NCI-H82 treated with DMSO at 0.1 percent for 48 hours (cell line): ENCODE results near the gene MZT2A.
"Not testable (repeated sequence)": the region's sequence is repeated elsewhere in the genome, so short reads cannot be mapped to it uniquely, and the experiment has no call there.

Experiments used
- DNase-seq: peaks from one replicate; lab custom pipeline; 2025; ENCODE audit not compliant: unreplicated experiment; lab: John Stamatoyannopoulos, UW

The MZT2A gene

DNA sequence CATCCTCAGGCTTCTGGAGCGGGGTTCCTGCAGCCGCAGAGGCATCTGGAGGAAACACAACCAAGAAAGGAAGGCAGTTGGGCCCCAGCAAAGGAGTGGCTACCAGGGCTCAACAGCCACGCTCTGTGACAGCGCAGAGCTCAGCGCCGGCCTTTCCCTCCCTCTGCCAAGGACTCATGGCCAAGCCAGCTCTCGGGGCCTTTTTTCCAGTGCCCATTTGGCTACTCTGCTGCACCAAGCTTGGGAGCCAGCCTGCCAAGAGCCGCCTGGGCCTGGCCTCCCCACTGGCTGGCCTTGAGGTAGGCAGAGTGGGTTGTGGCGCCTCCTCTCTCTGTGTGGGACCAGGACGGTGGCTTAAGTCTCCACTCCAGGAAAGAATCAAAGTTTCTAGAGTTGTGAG lies 28.3 kb upstream of the MZT2A start:
- no peak for DNase-seq

DNA sequence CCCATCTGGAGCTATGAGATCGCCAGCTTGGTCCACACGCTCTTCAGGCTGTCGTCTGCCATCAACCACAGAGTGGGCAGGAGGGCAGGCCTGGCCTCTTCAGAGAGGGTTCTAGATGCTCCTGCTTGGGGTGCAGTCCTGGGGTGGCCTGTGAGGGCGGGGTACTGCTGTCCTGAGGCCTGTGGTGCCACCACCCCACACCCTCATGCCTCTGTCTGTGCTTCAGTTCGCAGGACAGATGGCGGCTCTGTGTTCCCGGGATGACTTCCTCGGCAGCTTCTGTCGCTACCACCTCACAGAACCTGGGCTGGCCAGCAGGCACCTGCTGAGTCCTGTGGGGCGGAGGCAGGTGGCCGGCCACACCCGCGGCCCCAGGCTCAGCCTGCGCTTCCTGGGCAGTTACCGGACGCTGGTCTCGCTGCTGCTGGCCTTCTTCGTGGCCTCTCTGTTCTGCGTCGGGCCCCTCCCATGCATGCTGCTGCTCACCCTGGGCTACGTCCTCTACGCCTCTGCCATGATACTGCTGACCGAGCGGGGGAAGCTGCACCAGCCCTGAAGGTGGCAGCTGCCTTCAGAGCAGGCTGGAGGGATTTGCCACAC lies 27.8 kb upstream of the MZT2A start:
- DNase-seq = not testable (repeated sequence)

DNA sequence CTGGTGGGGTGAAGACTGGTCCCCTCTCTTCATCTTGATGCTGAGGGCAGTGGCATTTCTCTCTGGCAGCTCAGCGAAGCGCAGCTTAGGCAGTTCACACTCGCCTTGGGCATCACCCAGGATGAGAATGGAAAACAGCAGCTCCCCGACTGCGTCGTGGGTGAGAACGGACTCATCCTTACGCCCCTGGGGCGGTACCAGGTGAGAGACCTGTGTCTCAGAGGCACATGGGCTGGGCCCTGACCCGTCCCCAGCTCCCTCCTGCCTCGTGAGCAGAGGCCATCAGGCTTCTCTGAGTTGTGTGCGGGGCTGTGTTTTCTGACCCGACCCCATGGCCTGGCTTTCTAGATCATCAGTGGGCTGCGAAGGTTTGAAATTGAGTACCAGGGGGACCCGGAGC lies 27.3 kb upstream of the MZT2A start:
- no peak for DNase-seq

DNA sequence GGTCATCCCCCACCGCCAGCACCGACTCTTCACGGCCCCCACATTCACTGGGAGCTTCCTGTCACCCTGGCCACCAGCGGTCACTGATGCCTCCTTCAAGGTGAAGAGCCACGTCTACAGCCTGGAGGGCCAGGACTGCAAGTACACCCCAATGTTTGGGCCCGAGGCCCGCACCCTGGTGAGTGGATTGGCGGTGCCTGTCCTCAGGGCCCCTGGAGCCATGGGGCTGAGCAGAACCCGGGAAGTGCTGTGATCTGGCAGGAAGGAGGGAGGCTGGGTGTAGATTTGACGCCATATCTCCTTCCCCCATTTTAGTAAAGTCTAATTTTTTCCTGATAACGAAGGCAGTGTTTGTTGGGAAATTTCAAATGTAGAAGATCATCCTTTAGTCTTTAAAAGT lies 26.3 kb upstream of the MZT2A start:
- DNase-seq = not testable (repeated sequence)

DNA sequence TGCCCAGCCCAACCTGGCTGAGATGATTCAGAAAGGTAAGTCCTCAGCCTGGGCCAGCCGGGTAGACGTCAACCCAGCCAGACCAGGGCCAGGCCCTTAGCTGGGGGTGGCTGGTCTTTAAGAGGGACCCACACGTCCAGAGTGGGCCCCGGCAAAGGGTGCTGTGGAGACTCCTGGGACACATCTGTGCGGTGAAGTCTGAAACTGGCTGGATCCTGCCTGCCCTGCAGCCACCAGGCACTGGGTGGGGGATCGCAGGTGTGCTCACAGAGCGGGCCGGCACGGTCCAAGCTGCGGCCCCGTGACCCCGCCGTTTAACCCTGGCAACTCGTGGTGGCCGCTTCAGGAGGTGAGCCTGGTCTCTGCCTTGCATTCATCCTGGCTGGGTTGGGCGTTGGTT lies 25.7 kb upstream of the MZT2A start:
- not testable (repeated sequence) for DNase-seq

DNA sequence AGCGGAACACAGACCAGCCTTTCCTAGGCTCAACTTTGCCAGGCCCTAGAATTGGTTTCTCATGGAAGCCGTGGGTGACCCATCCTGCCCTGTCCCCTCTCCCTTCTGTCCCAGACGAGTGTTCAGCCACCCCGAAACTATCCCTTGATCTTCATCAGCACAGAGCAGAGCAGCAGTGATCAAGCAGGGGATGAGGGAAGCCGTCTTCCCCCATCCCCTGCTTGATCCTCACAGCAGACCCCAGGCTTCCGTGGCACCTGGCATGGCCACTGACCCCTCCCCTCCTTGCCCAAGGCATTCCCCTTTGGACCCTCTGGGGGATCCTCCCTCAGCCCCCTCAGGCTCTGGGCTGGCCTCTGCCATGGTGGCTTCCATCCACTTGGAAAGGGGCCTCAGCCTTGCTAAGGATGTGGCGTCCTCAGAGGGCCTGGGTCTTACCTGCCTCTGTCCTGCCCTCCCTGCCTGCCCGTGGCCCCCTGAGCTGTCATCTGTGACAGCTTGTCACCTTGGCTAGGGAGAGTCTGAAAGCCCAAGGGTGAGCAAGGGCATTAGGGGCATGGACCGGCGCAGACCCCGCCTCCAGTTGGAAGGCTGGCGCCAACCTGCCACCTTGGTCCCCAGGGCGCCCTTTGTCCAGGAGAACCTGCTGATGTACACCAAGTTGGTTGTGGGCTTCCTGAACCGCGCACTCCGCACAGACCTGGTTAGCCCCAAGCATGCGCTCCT lies 25.1 kb upstream of the MZT2A start:
- no peak for DNase-seq

DNA sequence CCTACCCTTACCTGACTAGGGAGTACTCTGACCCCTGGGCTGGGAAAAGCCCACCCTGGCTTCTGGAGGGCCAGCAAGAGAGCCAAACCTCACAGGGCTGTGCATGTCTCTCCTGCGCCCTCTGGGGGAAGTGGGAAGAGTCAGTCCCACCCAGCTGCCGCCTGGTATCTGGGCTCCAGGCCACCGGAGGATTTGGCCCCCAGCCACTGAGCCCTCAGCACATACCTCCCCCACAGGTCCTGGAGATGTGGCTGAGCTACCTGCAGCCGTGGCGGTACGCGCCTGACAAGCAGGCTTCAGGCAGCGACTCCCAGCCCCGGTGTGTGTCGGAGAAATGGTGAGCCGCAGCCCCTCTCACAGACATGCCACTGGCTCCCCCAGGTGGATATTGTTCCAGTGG lies 24.4 kb upstream of the MZT2A start:
- not testable (repeated sequence) for DNase-seq

DNA sequence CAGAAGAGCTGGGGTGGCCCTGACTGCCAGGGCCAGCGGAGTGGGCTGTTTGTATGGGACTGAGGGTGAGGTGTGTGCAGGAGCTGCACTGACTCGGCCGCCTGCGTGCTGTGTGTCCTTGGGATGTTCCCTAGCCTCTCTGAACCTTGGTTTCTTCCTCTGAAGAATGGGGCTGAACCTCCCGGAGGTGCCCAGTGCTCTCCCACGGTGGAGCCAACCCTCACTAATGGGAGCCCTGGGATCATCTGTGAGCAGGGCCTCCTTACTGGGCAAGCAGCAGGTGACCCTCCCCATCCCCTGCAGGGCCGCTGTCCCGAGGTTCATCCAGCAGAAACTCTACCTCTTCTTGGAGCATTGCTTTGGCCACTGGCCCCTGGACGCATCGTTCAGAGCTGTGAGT lies 23.8 kb upstream of the MZT2A start:
- DNase-seq = no peak

DNA sequence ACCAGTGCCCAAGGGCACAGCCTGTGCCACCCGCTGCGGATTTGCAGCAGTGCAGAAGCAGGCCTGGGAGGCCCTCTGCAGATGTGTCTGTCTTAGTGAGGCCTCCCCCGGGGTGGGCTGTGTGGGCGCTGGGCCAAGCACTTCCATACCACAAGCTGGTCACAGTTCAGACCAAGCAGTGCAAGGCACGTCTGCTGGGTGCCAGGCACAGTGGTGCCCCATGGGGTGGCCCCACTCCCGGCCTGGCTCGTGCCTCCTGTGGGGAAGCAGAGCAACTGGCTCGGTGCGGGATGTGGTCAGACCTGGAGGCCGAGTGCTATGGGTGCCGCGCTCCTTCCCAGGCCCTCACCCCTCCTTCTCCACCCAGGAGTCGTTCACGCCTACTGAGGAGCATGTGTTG lies 23.0 kb upstream of the MZT2A start:
- not testable (repeated sequence) for DNase-seq

DNA sequence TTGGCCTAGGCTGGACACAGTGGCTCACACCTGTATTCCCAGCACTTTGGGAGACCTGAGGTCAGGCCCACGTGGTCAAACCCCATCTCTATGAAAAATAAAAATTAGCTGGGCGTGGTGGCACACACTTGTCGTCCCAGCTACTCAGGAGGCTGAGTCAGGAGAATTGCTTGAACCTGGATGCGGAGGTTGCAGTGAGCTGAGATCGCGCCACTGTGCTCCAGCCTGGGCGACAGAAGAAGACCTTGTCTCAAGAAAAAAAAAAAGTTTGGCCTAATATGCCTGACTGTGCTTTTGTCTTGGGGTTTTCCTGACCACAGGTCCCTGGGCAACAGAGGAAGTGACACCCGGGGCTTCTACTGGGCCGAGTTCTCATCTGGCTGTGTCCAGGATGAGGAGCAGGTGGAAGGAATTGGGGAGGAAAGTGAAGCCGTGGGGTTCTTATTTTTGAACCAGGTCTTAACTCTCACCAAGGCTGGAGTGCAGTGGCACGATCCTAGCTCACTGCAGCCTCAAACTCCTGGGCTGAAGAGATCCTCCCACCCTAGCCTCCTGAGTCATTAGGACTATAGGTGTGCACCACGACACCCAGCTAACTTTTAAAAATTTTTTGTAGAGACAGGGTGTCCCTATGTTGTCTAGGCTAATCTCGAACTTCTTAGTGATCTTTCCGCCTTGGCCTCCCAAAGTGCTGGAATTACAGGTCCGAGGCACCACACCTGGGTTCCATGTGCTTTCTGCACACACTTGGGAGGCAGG lies 22.4 kb upstream of the MZT2A start:
- not testable (repeated sequence) for DNase-seq

DNA sequence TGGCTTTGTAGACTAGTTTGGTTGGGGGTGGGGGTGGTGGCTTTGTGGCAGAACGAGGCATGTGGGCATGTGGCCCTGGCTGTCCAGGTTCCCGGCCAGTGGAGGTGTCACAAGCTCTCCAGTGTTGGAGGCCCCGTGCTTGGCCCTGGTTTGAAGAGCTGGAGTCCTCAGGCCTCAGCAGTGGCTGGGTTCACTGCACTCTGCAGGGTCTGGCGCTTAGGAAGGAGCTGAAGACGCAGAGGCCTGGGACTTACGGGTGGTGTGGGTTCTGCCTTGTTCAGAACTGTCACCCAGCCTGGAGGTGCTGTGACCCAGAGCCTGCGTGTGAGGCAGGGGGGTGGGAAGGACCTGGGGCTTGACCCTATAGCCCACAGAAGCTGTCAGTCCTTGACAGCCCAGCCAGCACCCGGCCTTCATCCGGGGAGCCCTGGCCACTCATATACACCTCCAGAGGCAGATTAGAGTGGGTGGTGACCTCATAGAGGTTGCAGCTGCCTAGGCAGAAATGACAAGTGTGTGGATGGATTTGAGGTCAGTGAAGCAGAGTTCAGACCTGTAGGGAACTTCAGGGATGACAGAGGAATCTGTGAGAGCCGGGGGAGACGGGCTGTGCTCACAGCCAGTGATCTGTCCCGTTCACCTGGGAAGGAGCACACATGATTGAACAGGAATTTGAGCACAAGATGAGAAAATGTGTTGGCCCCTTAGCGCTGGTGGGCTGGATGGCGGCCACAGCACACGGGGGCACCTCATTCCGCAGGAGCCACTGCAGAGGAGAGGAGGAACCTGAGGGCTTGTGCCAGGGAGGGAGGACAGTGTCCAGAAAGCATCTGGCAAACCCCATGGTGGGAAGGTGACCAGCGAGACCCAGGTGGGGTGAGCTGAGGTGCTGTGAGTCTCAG lies 20.0 kb upstream of the MZT2A start:
- not testable (repeated sequence) for DNase-seq

DNA sequence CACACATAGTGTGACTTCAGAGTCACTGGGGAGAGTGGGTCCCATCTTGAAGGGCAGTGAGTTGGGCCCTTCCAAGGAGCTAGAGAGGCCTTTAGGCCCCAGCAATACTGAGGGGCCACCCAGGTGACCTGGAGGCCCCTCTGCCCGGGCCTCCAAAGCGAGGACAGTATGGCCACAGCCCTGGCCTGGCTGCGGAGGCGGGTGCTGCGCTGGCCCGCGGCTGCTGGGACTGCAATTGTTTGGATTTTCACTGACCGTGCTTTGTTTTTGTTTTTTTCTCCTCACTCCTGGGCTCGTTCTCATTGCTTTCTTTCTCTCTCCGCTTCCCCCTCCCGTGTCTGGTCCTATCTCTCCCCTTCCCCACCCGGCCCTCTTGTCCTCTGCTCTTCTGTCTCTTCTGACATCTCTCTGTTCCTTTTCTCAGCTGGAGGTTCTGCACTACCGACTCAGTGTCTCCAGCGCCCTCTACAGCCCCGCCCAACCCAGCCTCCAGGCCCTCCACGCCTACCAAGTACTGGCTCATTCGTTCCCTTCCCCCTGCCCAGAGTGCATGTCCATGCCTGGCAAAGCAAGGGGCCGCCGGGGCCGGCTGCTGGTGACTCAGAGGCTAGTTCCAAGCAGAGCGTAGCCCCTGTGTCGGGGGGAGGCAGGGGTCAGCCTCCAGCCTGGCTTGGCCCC lies 19.2 kb upstream of the MZT2A start:
- DNase-seq = not testable (repeated sequence)

DNA sequence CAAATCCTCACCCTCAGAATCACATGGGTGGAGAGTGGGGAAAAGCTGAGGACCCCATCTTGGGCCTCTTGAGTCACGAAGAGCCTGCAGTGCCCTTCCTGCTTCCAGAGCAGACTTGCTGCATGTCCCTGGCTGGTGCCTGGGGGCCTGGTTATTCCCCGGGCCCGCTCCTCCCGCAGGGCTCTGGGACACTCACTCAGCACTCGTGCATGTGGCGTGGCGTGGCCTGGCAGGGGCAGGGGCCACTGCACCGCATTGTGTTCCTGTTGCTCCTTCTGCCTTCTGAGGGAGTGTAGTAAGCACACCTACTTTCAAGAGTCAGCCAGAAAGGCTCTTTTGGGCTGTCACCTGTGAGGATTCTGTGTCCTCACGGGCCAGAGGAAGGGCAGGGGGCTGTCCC lies 17.4 kb upstream of the MZT2A start:
- no peak for DNase-seq

DNA sequence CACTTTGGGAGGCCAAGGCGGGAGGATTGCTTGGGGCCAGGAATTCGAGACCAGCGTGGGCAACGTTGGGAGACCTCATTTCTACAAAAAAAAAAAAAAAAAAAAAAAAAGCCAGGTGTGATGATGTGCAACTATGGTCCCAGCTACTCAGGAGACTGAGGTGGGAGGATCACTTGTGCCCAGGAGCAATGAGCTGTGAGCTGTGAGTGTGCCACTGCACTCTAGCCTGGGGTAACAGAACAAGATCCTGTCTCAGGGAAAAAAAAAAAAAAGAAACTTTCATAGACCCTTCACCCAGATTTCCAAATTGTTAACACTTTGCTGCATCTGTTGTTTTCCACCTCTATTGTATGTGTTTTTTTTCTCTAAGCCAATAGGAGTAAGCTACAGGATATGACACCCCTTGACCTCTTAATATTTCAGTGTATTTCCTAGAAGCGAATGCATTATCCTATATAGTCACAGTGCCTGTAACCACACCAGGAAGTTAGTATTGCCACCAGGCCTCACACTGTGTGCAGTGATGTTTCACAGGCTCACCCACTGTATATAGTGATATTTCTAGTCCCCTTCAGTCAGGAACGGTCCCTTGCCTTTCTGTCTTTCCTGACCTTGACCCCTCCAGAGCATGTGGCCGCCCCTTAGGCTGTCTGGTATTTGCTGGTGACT lies 12.0 kb upstream of the MZT2A start:
- DNase-seq = not testable (repeated sequence)

DNA sequence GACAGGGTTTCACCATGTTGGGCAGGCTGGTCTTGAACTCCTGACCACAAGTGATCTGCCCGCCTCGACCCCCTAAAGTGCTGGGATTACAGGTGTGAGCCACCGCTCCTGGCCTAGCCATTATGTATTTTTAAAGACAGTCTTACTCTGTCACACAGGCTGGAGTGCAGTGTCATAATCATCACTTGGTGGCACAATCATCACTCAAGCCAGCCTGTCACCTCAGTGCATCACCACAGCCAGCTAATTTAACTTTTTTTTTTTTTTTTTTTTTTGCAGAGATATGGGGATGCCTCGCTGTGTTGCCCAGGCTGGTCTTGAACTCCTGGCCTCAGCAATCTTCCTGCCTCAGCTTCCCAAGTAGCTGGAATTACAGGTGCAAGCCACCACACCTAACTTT lies 11.4 kb upstream of the MZT2A start:
- not testable (repeated sequence) for DNase-seq

DNA sequence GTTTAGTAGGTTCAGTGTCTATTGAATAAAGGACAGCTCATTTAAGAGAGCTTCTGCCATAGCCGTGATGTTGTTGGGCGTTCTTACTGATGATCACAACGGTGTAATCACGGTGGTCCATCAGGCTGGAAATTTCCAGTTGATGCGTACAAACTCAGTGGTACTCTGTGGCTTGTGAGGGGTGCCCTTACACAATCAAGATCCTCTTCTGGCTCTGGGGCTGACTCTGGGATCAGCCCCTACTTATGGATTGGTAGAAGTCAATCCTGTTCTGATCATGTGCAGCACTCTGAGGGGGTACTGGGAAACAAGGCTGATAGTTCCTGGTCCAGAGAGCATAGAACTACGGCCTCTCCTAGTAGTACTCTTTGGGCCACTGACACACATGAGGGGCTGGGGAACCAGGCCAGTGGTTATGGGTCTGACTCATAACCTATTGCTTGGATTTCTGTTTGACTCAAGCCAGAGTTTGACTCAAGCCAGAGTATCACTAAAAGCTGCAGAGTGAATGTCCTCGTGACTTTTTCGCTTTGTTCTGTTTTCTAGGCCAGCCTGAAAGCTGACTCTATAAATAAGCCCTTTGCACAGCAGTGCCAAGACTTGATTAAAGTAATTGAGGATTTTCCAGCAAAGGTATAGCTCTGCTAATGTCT lies 6.2 kb upstream of the MZT2A start:
- not testable (repeated sequence) for DNase-seq

DNA sequence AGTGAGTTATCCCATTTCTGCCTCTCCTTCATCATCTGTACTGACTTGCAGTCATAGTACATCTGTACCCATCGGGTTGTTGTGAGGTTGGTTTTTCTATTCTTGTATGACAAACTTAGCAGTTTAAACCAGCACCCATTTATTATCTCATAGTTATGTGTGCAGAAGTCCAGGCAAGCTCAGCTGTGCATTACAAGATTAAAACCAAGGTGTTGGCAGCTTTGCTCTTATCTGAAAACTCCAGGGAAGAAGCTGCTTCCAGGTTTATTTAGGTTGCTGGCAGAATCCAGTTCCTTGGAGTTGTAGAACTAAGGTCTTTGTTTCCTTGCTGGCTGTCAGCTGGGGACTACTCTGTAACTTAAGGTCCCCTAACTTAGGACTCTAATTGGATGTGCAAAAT lies 3.3 kb upstream of the MZT2A start:
- not testable (repeated sequence) for DNase-seq

DNA sequence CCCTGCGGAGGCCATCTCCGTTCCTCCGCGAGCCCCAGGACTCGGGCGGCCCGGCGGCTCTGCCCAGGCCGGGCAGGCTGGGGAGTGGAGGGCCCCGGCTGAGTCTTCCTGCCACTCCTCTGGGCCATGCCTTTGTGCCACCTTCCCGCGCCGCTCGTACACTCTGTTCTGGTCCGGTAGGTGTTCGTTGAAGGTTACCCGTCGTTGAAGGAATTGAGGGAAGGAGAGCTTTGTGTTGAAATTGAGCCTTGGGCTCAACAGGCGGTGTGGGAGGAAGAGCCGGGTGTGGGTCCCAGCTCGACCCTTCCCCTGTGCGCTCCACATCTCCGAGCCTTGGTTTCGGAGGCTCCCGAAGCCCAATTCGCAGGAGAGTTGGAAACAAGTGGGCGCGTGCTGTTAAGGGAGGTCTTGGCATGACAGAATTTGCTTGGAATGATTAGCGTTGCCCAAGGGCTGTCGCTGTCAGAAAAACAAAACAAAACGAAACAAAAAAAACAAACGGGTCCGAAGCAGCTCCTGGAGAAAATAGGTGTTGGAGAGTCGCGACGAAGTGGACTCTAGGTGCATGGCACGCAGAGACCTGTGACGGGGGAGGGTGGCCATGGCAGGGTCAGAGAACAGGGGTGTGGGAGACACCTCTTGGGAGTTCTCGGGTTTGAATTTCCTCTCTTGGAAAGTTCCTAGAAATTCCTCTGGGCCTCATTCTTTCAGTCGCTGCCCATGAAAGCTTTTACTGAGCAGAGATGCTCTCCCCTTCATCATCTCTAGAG lies 1.2 kb upstream of the MZT2A start:
- no peak for DNase-seq
